AG09319 (cell line): ENCODE measurements around the gene PRKAR1B.

Source experiments
- DNase-seq: peaks from one replicate; pipeline ENCODE4 v3.0.0-alpha.2; 2010; ENCODE audit warnings: low read depth; ENCODE audit errors: extremely low read depth
- TF ChIP-seq, protein P1 (sequence below): IDR thresholded peaks from 2 replicates; pipeline ENCODE4 v1.5.1; 2011; ENCODE audit warnings: low read depth, mild to moderate bottlenecking, inconsistent platforms, low read length, moderate library complexity

Gene PRKAR1B

DNA sequence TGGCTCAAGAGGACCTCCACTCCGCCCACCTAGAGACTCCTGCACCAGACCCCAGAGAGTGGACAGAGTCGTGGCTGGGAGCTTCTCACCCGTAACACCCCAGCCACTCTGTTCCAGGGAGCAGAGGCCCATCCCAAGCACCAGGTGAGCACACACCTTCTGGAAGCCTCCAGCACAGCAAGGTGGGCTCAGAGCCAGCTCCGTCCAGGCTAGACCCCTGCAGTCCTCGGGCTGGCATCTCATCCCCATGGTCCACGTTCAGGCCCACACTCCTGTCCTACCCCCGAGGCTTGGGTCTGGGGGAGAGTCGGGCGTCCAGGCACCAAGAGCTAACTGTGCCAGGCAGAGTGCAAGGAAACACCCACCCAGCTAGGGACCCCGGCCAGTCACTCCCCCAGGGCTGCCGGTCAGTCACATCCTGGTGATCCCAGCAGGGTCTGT lies 220.7 kb downstream of the PRKAR1B start:
- TF ChIP-seq, protein P1, sequence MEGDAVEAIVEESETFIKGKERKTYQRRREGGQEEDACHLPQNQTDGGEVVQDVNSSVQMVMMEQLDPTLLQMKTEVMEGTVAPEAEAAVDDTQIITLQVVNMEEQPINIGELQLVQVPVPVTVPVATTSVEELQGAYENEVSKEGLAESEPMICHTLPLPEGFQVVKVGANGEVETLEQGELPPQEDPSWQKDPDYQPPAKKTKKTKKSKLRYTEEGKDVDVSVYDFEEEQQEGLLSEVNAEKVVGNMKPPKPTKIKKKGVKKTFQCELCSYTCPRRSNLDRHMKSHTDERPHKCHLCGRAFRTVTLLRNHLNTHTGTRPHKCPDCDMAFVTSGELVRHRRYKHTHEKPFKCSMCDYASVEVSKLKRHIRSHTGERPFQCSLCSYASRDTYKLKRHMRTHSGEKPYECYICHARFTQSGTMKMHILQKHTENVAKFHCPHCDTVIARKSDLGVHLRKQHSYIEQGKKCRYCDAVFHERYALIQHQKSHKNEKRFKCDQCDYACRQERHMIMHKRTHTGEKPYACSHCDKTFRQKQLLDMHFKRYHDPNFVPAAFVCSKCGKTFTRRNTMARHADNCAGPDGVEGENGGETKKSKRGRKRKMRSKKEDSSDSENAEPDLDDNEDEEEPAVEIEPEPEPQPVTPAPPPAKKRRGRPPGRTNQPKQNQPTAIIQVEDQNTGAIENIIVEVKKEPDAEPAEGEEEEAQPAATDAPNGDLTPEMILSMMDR, result no peak
- DNase-seq, result no peak

DNA sequence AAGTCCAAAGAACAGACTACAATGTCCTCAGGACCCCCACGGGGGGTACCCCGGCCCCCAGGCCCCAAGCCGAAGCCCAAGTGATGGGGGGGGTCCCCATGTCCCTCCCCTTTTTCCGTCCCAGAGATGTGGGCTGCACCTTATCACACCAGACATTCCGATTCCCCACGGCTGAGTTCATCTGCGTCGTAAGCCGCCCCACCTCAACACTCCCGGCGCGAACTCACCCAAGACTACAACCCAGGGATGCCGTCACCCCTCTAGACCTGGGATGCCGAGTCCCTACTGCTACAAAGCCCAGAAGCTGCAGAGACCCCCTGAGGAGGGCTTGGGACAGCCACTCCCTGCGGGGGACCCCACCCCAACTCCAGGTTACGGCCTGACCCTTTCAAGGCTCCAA lies 221.9 kb downstream of the PRKAR1B start:
- DNase-seq, result no peak
- TF ChIP-seq, protein P1, result no peak

DNA sequence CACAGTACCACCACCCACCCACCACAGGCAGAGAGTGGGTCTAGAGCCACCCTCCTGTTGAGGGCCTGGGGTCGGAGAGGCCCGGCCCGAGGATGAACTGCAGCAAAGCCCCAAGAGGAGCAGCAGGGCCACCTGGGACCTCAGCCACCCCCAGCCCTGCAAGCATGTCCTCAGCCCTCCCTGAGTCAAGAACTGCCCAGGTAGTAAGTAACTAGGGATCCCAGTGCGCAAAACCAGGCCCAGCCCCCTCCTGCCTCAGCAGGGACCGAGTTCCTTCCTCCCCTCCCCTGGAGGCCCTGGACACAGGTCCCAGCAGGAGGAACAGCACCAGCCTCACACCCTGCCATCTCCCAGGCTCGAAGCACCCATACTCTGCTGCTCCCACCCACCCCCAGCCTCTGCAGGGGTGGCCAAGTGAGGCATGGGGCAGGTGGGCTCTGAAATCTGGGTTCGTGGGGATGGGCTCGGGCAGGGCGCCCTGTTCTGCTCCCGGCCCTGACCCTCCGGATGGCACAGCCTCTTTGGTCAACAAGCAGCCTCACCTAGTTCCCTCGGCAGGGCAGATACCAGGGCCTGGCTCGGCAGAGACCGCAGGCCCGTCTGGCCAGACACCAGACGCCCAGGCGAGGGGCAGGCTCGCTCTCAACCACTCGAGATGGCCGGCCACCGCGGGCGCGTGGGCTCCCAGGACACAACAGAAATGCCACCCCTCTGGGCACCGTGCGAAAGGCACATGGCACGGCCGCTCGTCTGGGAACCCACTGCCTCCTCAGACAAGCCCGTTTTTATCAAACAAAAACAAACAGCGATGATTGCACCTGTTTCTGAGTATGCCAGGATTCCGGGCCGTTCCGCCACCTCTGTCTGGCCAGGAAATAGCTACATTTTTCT lies 222.6 kb downstream of the PRKAR1B start:
- DNase-seq, result no peak
- TF ChIP-seq, protein P1, result no peak

DNA sequence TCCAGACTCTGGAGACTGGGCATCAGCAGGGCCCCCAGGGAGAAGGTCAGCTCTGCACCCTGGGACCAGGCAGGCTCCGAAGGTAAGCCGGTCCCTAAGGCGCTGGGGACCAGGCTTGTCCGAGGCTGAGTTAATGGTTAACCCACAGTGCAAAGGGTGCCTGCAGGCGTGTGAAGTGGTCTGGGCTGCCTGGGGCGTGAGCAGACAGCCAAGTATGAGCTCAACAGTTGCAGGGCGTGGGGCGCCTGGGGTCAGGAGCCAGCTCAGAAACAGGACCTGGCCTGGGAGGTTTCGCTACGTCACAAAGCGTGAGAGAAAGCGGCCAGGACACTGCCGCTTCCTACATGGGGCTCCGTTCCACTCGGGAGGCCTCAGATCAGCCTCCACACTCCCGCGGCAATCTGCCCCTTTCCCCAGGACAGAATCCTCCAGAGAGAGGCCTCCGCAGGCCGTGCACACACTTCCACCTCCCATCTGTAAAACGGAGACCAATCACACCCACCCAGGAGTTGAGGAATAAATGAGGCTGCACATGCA lies 223.4 kb downstream of the PRKAR1B start:
- no peak for DNase-seq
- TF ChIP-seq, protein P1, result no peak

DNA sequence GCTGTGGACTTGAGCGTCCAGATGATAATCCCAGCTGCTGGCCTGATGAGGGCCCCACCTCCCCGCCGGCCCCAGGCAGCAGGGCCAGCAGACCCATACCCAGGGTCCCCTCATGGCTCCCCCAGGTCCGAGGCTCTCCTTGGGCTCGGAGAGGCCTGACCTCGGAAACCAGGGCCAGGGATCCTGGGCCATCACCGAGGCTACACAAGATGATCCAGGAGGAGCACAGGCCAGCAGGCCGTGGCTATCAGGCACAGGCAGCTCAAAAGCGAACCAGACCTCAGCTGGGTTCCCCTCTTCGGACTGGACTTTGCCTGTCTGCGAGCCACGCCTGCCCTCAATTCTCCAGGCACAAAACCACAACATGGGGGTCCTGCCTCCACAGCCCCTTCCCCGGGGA lies 224.8 kb downstream of the PRKAR1B start:
- TF ChIP-seq, protein P1, result no peak
- DNase-seq, result no peak

DNA sequence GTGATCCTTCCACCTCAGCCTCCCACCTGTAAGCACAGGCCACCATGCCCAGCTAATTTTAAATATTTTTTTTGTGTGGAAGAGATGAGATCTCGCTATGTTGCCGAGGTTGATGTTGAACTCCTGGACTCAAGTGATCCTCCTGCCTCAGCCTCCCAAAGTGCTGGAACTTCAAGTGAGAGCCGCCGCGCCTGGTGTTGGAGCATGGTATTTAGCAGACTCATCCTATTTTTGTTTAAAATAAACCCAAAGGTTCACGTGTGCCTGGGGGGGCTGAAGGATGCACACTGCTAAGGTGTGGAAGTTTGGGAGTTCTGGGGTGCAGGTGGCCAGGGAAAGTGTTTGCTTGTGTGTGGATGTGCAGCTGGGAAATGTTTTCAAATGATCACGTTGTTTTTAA lies 225.6 kb downstream of the PRKAR1B start:
- DNase-seq, result no peak

More for the DNA sequence above, 225.6 kb downstream of the PRKAR1B start:
- TF ChIP-seq, protein P1, result no peak
